Upper lobe of right lung (tissue), 1 donor: ENCODE data around the gene LPAR1. TPM values are rescaled to one million over a fixed set of nuclear protein-coding genes. Genes with fewer than 3 reads are reported as not detected.

Experiments
- ATAC-seq: fragments of 200-7000 bp; cut with Tn5 transposase; one replicate; pipeline ENCODE4 v1.9.1; 2020; ENCODE audit warnings: mild to moderate bottlenecking, moderate library complexity
- DNase-seq: peaks from one replicate; pipeline ENCODE4 v3.0.0-alpha.2; 2020
- H3K27ac ChIP-seq: fragments of 200-600 bp; one replicate; pipeline ENCODE4 v1.8.0; 2022
- H3K27me3 ChIP-seq: fragments of 200-600 bp; one replicate; pipeline ENCODE4 v1.8.0; 2022; ENCODE audit warnings: mild to moderate bottlenecking
- H3K36me3 ChIP-seq: fragments of 200-600 bp; one replicate; pipeline ENCODE4 v1.8.0; 2022
- H3K4me1 ChIP-seq: fragments of 200-600 bp; one replicate; pipeline ENCODE4 v1.8.0; 2022
- H3K4me3 ChIP-seq: fragments of 200-600 bp; one replicate; pipeline ENCODE4 v1.8.0; 2022; ENCODE audit warnings: mild to moderate bottlenecking
- H3K9me3 ChIP-seq: fragments of 200-600 bp; one replicate; pipeline ENCODE4 v1.8.0; 2022
- CTCF ChIP-seq: fragments of 200-600 bp; IDR thresholded peaks from one replicate; pipeline ENCODE4 v1.8.0; 2022; ENCODE audit warnings: antibody characterized with exemption
- intact Hi-C: fragments of 100-400 bp; cut with DNase I; formaldehyde crosslinking; loops from one replicate; pipeline ENCODE4 v1.11.0; 2022
- total RNA-seq: library from RNA; stranded (reverse); fragmentation: NEBNext Ultra II Directional; extraction: Animal tissue kit (Norgen Biotek cat#: 25700); gene quantifications from one replicate; pipeline ENCODE4 v1.2.1, GENCODE V29; 2021
- donor health status: DM: no; HTN: yes; CAD: no; lungs with severe emphysema.

Gene LPAR1
- total RNA-seq, 1 donor from 2014 or later, result 18.2 TPM

GRCh38 chr9:110960288-110960687 lies 78.0 kb downstream of the LPAR1 start:
- H3K9me3 ChIP-seq, result peaks cover 6% of the 10 kb centered on the region
- DNase-seq, result no peak
- TF ChIP-seq CTCF, result no peak
- no peak overlapping the region for H3K27ac ChIP-seq
- H3K4me3 ChIP-seq, result no peak overlapping the region
- no peaks in the 10 kb centered on the region for H3K36me3 ChIP-seq
- no peaks in the 10 kb centered on the region for H3K4me1 ChIP-seq
- H3K27me3 ChIP-seq, result no peaks in the 10 kb centered on the region
- no peak for ATAC-seq
- intact Hi-C loops, result no loop called here

GRCh38 chr9:110958847-110959246 lies 79.4 kb downstream of the LPAR1 start:
- Histone ChIP-seq H3K27me3 (no peaks in the 10 kb centered on the region), H3K9me3 (peaks cover 6% of the 10 kb centered on the region), H3K4me1 (no peaks in the 10 kb centered on the region), H3K4me3 (no peak overlapping the region), H3K36me3 (no peaks in the 10 kb centered on the region), H3K27ac (no peak overlapping the region)
- intact Hi-C loops, result no loop called here
- no peak for ATAC-seq
- no peak for DNase-seq
- TF ChIP-seq CTCF, result no peak

- H3K4me3 ChIP-seq, result no peak overlapping the region
- intact Hi-C loops, result no loop called here
- H3K27me3 ChIP-seq, result no peaks in the 10 kb centered on the region
- H3K27ac ChIP-seq, result no peak overlapping the region
- H3K9me3 ChIP-seq, result peaks cover 6% of the 10 kb centered on the region
- ATAC-seq, result no peak
- no peak for DNase-seq
- no peaks in the 10 kb centered on the region for H3K4me1 ChIP-seq
- H3K36me3 ChIP-seq, result no peaks in the 10 kb centered on the region
- TF ChIP-seq CTCF, result no peak
Measured at GRCh38 chr9:110954822-110955291, 83.4 kb downstream of the LPAR1 start.

GRCh38 chr9:110952540-110952859 lies 85.8 kb downstream of the LPAR1 start:
- intact Hi-C loops, result no loop called here

GRCh38 chr9:110951805-110952539 lies 86.3 kb downstream of the LPAR1 start:
- DNase-seq (no peak), ATAC-seq (no peak)
- no peak for TF ChIP-seq CTCF
- Histone ChIP-seq H3K27me3 (no peaks in the 10 kb centered on the region), H3K9me3 (no peaks in the 10 kb centered on the region), H3K4me3 (no peak overlapping the region), H3K27ac (no peak overlapping the region), H3K4me1 (no peaks in the 10 kb centered on the region), H3K36me3 (no peaks in the 10 kb centered on the region)
- intact Hi-C loops, result no loop called here

More at GRCh38 chr9:110952540-110952859, 85.8 kb downstream of the LPAR1 start:
- no peaks in the 10 kb centered on the region for H3K27me3 ChIP-seq
- no peak for DNase-seq
- H3K4me1 ChIP-seq, result no peaks in the 10 kb centered on the region
- no peaks in the 10 kb centered on the region for H3K36me3 ChIP-seq
- H3K27ac ChIP-seq, result no peak overlapping the region
- no peak overlapping the region for H3K4me3 ChIP-seq
- no peak for TF ChIP-seq CTCF
- ATAC-seq, result no peak
- H3K9me3 ChIP-seq, result no peaks in the 10 kb centered on the region
